Placental epithelial cell (primary cell): Measurements from ENCODE around the gene RCN1. TPM values are rescaled to one million over a fixed set of nuclear protein-coding genes. Genes with fewer than 3 reads are reported as not detected.

Experiments used
- small RNA-seq: library from RNA; depleted of rRNA; stranded (forward); fragments of <200 nt; gene quantifications from one replicate; pipeline ENCODE3, GENCODE V24; 2012
- total RNA-seq: library from RNA; depleted of rRNA; stranded (reverse); fragments of >200 nt; gene quantifications from 2 replicates; pipeline ENCODE4 v1.2.3, GENCODE V29; 2012

The RCN1 gene
- 67.3 and 106 TPM in 2 replicates for total RNA-seq

DNA sequence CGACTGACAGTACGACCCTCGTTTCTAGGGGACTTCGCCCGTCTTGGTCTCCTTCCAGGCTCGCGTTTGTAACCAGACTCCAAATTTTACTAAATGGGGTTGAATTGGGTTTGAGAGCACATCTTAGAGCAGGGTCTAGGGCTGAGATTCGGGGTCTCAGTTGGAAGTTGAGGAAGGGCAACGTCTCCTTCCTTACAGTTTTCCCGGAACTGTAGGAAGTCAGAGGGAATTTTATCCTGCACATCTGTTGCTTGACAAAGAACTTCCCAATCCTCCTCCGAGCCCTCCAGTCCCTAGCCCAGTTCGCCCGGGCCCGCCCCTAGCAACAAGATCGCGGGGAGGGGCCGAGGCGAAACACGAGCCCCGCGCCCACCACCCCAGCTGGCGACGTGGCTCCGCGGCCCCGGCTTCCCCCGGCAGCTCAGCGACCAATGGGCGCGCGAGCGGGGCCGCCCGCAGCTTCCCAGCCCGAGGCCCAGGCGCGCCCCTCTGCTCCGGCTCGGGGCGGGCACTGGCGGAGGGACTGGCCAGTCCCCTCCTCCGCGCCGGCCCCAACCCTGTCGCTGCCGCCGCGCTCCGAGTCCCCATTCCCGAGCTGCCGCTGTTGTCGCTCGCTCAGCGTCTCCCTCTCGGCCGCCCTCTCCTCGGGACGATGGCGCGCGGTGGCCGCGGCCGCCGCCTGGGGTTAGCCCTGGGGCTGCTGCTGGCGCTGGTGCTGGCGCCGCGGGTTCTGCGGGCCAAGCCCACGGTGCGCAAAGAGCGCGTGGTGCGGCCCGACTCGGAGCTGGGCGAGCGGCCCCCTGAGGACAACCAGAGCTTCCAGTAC is at the start of gene RCN1:
Gene RCN1, plus strand, starts transcription at position 530 of the 826 bp plus-strand sequence. Its CDS starts 123 bp downstream, at position 653.

Small RNA genes within 50 kb of the gene (small RNA-seq; reads per million reads assigned to genes)
- 0.23 reads per million for gene RF00012
